HG02610 (cell line): ENCODE data around the gene TMEM53.

ENCODE experiments used
- ATAC-seq: cut with Tn5 transposase; IDR thresholded peaks from one replicate; pipeline ENCODE4 v1.9.1; 2021; ENCODE audit warnings: mild to moderate bottlenecking, moderate library complexity; ENCODE audit not compliant: unreplicated experiment

The TMEM53 gene

DNA sequence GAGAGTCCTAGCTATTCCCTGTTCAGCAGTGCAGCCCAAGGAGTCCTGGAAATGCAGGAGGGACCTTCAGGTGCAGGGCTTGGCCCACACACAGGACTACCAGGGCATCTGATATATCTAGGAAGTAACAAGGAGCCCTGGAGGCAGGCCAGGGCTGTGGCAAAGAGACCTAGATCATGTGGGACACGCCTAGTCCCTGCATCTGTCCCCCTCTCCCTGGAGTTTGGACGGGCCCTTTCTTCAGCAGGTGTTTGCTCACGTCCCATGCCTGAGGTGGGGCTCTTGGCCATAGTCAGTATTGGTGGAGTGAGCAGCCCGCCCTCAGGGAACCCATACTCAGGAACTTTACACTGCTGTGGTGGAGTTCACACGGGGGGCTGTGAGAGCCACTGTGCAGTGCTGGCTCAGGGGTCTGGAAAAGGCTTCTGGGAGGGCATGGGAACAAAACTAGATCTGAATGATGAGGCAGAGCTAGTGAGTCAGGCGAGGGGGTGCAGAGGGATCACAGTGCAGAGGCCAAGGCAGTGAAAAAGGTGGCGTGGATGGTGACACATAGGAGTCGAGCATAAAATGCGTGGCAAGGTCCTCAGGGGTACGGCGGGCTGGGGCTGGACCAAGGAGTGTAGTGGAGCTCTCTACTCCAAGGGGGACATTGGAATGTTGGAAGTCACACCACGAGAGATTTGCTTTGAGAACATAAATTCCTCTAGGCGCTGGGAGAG lies 25.6 kb downstream of the TMEM53 start:
- ATAC-seq: no peak

DNA sequence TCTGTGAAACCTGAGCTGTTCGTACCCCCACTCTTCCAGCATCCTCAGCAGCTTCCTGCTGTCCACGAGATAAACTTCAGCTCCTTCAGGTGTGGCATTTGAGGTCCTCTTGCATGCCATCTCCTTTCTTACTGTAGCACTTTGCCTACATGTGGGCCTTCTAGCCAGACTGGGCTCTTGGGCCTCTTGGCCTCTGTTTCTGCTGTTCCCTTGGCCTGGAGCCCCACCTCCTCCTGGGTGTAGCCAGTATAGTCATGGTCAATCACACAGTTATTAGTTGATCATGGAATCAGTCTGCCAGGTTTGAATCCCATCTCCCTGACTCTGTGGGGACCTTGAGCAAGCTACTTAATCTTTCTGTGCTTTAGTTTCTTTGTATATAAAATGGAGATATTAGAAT lies 26.4 kb downstream of the TMEM53 start:
- no peak for ATAC-seq

DNA sequence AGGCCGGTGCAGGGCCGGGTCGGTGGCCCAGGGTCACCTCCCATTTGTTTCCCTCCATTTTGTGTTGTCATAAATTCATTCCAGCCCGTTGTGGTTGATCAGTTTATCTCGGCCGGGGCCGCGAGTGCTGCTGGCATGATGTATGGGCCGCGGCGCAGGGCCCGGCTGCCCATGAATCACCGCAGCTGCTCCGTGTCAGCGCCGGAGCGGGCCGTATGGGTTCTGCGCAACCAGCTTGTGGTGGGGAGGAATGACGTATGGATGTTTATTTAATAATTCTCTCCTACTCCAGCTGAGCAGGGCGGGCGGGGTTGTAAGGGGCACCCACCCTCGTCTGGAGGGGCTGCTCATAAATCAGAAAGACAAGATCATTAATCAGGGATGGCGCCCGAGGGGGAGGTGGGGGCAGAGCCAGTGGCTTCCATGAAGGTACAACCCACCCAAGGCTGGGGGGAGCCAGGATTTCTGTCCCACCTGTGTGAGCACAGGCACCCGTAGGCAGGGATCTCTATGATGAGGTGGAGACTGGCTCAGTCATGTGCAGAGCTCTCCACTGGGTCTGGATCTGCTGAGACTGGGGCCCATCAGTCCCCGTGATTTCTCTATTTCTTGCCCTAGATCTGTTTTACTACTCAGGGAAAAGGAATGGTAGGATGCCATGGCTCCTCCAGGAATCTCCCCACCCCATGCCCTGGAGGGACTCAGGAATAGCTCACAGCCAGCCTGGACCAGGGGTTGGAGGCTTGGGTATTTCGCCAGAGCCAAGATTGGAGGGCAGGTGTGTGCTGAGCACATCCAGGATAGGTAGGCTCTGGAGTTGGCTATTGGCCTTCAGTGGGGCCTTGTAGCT lies 27.8 kb downstream of the TMEM53 start:
- no peak for ATAC-seq

DNA sequence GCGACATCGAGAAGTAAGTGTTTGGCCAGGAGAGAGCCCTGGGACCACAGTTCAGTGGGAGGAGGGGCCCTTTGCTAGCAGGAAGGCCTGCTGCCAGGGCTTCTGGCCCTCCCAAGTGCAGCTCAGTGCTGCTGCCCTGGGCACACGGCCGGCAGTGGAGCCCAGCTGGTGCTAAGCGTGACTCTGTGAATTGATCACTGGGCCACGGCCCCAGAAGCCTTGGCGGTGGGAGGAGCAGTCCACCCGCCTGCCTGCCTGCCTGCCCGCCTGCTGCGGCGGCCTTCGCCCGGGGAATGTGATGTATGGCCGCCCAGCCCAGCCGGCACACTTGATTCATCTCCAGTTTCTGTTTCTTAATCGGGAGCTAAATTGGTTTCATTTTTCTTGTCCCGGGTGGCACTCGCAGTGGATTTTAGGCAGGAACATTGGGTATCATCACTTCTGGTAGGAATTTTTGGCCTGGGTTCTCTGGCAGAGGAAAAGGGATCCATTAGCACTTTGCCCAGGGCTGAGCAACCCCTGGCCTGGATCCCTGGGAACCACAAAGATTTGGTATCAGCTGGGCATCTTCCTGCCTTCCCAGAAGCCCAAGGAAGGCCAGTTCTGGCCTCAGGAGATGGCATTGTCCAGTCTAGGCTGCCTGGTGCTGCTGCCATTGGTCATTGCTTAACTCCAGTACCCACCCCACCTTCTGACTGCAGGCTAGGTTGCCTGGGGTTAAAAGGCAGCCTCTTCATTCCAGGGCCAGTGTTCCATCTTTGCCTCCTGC lies 28.6 kb downstream of the TMEM53 start:
- no peak for ATAC-seq

DNA sequence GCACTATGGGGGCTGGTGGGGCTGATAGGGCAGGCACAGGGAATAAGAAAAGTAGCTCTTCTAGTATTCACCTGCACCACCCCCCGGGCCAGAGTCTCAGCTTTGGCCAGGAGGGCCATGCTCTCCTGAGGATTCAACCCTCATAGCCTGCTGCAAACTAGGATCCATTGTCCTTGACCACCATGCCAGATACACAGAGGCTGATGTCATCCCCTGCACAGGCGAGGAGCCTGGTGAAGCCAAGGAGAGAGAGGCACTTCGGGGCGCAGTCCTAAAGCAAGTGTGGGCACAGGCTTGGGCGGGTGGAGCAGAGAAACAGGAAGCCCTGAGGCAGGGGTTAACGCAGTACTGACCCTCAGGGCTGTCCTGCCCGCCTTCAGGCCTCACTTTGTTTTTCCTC lies 29.5 kb downstream of the TMEM53 start:
- ATAC-seq: no peak

DNA sequence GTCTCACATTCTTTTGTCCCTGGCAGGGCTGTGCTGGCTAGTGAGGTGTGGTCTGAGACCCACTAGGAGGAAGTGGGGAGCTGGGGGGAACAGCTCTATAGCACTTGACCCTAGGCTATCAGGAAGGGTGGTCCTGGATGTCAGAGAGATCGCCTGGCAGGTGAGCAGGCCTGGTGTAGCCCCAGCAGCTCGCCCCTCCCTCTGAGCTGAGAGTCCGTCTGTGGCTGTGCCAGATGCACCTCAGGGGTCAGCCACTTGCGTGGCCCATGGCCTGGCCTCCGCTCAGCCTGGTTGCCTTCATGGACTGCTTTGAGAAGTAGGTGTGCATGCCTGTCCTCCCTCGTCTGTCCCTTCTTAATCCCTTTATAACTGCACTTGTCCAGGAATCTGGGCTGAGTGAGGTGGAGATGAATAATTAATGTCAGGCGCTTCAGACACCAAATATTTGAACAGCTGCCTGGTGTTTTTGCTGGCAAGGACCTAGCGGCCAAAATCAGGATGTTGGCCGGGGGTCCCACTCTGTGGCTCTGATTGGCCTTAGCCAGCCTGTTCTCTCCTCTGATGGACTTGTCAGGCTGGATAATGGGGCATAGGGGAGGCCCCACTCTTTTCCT lies 30.5 kb downstream of the TMEM53 start:
- ATAC-seq: no peak

DNA sequence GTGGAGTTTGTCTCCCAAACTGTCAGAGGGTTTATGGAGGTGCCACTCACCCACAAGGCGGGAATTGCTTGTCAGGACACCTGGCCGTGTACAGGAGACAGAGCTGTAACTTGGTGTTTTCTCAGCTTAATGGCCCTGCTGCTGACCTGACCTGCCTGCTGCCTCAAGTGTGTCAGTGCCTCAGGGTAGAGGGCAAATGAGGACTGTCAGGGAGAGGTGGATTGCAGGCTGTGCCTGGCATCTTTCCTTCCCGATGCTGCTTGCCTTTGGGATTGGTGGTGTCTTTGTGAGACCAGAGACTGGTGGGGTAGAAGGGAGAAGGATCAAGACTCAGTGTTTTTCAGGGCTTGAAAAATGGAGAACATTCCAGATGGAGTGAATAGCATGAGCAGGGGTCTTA lies 31.4 kb downstream of the TMEM53 start:
- no peak for ATAC-seq

DNA sequence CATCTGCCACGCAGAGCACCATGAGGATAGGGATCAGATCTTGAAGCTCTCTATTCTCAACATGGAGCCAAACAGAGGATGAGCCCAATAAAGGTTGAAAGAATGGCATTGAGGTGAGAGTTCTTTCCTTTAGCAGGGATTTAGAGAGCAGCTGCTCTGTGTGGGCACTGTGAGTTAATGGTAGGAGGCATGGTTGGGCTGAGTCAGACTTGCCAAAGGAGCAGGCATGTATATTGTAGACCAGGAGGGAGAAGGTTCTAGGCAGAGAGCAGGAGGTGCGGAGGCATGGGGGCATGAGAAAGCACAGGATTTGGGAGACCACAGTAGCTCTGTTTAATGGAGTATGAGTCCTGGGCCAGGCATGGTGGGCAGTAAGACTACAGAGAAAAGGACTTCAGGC lies 32.0 kb downstream of the TMEM53 start:
- ATAC-seq: no peak

DNA sequence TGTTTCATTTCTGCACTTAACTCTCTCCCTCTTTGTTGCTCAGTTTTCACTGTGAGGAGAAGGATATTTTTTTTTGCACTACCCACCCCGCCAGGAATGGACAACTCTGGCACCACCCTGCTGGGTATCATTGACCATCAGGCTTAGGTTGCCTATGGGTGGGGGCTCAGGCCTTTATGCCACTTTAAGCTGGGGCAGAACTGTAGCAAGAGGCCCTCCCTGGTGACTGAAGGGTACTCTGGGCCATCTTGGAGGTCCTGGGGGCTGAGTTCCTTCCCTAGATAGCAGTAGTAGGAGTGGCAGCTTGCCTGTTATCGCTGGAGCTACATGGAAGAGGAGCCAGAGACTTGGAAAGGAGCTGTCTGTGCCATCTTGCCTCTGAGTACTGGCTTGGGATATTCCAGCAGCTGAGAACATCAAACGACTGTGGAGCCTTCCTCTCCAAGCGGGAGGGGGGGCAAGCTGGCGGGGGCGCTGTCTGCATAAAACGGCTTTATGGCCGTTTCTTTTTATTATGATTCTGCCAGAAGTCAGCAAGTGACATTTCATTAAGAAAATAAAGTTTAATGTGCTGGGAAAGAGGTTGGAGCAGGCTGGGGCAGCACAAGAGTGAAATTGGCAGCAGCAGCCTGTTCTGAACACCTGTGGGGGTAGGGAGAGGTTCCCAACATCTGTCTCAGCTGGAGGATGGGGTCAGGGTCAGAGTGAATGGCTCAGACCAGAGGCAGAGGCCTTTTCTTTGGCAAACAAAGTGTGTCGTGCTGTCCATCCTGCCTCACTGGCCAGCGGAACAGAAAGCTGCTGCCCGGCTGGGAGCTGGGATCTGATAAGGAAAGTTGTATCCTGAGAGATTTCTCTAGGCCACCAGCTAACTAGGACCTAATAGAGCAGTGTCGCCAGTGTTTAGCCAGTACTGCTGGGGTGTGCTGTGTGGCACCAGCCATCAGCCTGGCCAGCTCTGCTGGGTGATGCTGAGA lies 32.9 kb downstream of the TMEM53 start:
- ATAC-seq: no peak

DNA sequence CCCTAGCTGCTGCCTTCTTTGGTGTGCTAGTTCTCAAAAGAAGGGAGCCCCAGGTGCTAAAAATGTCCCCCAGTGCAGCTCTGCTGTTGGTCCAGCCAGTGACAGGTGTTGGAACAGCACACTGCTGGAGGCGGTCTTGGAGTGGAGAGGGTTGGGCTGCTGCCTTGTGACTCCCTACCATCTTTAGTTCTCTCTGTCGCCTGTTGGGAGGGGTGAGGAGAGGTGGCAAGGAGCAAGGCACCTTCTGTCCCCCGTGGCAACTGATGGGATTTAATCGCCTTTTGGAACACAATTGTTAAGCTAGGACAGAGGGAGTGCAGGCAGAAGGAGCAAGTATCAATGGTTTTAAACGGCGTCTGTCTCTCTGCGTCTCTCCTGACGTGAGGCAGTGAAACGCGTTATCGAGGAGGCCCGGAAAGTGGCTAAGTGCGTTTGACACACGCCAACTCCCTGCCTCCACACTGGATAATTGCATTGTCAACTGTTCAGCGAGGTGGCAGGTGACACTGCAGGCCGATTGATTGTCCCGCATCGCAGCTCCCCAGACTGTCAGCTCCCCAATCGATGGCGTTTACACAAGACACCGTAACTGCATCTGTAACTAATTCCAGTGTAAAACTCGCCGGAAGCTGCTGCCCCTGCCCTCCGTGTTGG lies 34.0 kb downstream of the TMEM53 start:
- ATAC-seq: no peak

DNA sequence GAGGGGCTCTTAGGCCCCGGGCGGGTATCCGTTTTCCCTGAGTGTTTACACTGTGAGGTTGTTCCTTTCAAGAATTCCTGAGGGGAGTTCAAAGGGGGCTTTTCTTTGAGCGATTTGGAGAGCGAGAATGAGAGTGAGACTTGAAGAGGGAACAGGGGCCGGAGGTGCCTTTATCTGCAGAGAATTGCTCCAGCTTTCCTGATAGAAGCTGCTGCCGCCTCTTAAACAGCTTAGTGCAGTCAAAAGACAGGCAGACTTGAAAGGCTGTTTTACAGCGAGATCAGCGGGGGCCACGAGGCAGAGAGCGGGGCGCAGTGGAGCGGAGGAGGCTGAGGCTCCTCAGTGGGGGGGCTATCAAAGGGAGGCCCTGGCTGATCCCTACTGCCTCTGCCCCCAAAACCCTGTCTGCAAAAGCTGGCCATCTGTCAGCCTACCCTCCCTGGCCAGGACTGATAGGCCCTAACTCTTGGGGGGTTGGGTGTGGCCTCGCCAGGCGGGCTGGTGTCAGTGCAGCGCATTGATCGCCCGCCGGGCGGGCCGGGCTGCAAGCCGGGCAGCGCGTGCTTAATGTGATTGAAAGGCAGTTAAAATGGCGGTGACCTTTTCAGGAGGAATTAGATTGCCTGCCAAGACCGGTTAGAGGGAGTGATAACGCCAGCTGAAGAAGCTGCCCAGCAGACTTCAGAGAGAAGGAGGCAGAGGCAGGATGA lies 36.4 kb downstream of the TMEM53 start:
- ATAC-seq: no peak

DNA sequence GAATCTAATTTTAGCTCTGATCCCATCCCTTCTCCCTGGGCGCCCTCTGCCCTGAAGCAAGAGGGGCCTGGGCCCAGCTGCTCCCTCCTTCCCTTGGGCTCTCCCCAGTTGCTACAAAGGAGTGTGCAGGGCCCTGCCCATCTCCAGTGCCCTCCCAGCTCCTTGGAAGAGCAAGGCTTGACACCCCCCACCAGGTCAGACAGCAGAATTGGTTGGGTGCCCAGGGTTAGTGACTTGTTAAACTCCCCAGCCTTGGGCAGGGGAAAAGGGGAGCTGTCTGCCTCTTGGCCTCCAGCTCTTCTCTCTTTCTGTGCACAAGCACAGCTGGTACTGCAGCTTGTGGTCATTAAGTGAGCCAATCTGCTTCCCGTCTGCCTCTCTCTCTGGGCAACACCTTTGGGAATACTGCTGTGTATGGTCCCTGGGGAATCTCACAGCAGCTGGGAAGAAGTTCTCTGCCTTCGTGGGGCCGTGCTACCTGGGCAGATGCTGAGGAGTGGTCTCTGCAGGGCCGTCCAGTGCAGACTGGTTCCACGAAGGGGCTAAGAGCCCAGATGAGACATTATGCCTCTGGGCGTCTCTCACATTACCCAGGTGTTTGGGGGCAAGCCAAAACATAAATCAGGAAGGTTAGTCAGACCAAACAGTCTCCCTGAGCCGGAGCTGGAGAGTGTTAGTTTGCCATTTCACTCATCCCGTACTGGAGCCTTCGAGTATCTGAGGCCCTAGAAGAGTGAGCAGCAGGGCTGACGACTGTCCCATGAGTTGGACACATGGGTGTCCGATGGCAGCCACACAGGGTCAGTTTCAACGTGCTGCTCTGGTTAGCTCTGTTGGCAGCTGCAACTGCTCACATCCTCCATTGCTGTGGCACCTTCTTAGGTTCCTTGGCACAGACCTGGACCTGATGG lies 37.3 kb downstream of the TMEM53 start:
- ATAC-seq: no peak

DNA sequence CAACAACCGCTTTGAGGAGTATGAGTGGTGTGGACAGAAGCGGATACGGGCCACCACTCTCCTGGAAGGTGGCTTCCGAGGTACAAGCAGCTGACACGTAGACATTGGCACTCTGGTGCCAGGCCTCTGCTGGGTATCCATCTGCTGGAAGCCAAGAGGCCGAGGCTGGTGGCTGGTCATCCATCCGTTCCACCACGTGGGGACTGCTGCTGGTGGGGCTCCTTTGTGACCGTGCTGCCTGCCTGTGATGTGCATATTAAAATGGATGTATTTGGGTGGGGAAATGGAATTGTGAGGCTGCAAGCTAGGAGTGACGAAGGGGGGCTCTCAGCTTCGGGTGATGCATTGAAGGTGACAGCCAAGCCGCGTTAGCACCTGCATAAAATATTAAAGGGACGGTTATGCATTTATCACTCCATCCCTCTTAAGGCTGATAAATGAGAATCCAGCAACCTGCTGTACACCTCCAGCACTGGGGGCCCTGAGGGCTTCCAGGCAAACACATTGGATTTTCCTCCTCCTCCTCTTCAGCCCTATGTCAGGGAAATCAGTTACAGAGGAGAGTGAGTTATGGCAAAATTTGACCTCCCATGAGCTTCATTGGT lies 38.1 kb downstream of the TMEM53 start:
- ATAC-seq: no peak

DNA sequence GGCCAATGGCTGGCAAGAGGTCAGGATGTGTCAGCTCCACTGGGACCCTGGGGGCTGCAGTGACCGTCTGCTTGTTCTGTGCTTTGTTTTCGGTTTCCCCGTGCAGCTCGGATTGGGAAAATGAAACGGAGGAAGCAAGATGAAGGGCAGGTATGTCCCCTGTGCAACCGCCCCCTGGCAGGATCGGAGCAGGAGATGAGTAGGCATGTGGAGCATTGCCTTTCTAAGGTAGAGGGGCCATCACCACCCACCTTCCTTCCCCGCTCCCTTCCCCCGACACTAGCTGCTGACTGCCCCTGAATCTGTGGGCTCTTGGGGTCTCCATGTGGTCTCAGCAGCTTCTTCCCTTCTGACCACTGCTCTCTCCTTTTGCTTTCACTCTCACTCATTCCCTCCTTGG lies 38.8 kb downstream of the TMEM53 start:
- no peak for ATAC-seq

DNA sequence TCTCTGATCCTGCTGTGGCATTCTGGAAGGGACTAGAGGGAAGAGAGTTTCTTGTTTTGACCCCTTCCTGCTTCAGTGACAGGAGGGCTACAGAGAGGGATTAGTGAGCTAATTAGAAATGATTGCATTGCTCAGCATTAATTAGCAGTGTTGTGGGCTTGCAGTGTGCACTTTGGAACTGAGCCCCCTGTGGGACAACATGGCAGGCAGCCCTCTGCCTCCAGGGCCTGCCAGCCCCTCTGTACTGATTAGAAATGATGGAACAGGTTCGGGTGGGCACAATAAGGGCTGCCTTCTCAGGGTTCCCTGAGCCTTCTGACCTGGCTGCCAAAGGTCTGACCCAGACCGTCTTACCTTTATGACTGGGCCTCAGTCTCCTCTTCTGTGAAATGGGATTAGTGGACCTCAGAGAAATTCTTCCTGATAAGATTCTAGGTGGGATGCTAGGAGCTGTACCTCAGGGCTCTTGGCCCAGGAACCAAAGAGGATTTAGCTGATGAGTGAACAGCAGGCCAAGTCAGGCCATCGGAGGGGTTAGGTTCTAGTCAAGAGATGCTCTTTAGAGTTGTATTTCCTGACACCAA lies 39.6 kb downstream of the TMEM53 start:
- ATAC-seq: no peak

DNA sequence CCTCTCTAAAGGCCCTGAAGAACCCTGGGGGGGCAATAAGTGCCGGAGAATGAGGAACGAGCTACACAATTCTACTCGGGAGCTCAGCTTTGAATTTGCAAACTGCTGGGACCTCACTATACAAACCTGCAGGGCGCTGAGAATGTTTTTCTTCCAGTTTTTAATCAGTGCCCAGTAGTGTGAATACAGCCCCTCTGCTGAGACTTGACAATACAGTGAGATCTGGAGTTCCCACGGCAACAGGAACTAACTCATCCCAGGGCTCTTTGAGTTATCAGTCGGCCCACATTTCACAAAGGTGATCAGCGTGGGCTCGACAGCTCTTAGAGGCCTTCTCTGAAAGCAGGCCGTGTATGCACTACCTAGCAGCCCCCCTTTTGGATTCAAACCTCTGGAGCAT lies 41.7 kb downstream of the TMEM53 start:
- no peak for ATAC-seq
